SK-N-SH (cell line): ENCODE results near the gene ADAMTS19. TPM values are rescaled to one million over a fixed set of nuclear protein-coding genes. Genes with fewer than 3 reads are reported as not detected.

Experiments used
- CTCF ChIA-PET: fragments of 300-600, 350-600 bp; formaldehyde crosslinking; extraction: SDS; loops from one replicate; lab custom pipeline; 2021; lab: Yijun Ruan, JAX
- POLR2A ChIA-PET: fragments of 350-600 bp; sonication (Branson Sonifier 250); formaldehyde crosslinking; extraction: SDS; loops from one replicate; lab custom pipeline; 2020; ENCODE audit warnings: antibody characterized with exemption, inconsistent platforms; lab: Yijun Ruan, JAX
- DNase-seq: peaks from one replicate; pipeline ENCODE4 v3.0.0; 2012
- H2AFZ ChIP-seq: fragments of 200-600 bp; sonication (generic); 2 replicates; pipeline ENCODE4 v1.8.1; 2016; ENCODE audit warnings: antibody characterized with exemption, mild to moderate bottlenecking, low read depth
- H3F3A ChIP-seq: fragments of 200-600 bp; sonication (generic); replicated peaks from 2 replicates; pipeline ENCODE3; 2016; ENCODE audit warnings: antibody characterized with exemption, mild to moderate bottlenecking; ENCODE audit not compliant: insufficient read depth
- H3K27ac ChIP-seq, 2 experiments: fragments of 200-500 bp in 1 of 2; fragments of 200-600 bp in 1 of 2; sonication (Bioruptor generic) in 1 of 2; sonication (generic), shearing (Covaris generic) in 1 of 2; 2 replicates each; pipeline versions ENCODE4 v1.5.1 to v1.6.1; 2014 to 2016; ENCODE audit warnings: low read depth in 2 of 2, inconsistent platforms in 1 of 2, low read length in 1 of 2, mild to moderate bottlenecking in 1 of 2, mixed read lengths in 1 of 2
- H3K27me3 ChIP-seq: fragments of 200-600 bp; sonication (generic), shearing (Covaris generic); 2 replicates; pipeline ENCODE4 v1.6.1; 2016; ENCODE audit warnings: mixed run types; ENCODE audit not compliant: insufficient read depth
- H3K36me3 ChIP-seq, 2 experiments: fragments of 200-500 bp in 1 of 2; fragments of 200-600 bp in 1 of 2; sonication (Bioruptor generic) in 1 of 2; sonication (generic) in 1 of 2; replicated peaks in 1 of 2; 2 replicates each; pipeline versions ENCODE3 to v1.5.1; 2014 to 2016; ENCODE audit warnings: low read length in 1 of 2, mild to moderate bottlenecking in 1 of 2; ENCODE audit not compliant: insufficient read depth in 2 of 2, control insufficient read depth in 1 of 2
- H3K4me1 ChIP-seq, 2 experiments: fragments of 200-500 bp in 1 of 2; fragments of 200-600 bp in 1 of 2; sonication (Bioruptor generic) in 1 of 2; sonication (generic), shearing (Covaris generic) in 1 of 2; 2 replicates each; pipeline versions ENCODE4 v1.5.1 to v1.6.1; 2014 to 2016; ENCODE audit warnings: low read depth in 1 of 2, low read length in 1 of 2, mixed run types in 1 of 2; ENCODE audit not compliant: insufficient read depth in 2 of 2, control insufficient read depth in 1 of 2
- H3K4me2 ChIP-seq: fragments of 200-600 bp; sonication (generic), shearing (Covaris generic); 2 replicates; pipeline ENCODE4 v1.6.1; 2017; ENCODE audit warnings: mixed run types
- H3K4me3 ChIP-seq, 2 experiments: fragments of 200-500 bp in 1 of 2; fragments of 200-600 bp in 1 of 2; sonication (Bioruptor generic) in 1 of 2; sonication (generic), shearing (Covaris generic) in 1 of 2; 2 replicates each; pipeline versions ENCODE4 v1.5.1 to v1.8.1; 2014 to 2016; ENCODE audit warnings: low read depth in 2 of 2, inconsistent platforms in 1 of 2, low read length in 1 of 2, mild to moderate bottlenecking in 1 of 2, mixed read lengths in 1 of 2, moderate library complexity in 1 of 2
- H3K79me2 ChIP-seq: fragments of 200-600 bp; sonication (generic); 2 replicates; pipeline ENCODE4 v1.8.1; 2017; ENCODE audit warnings: mild to moderate bottlenecking; ENCODE audit not compliant: insufficient read depth
- H3K9ac ChIP-seq: fragments of 200-600 bp; sonication (generic); 2 replicates; pipeline ENCODE4 v1.6.1; 2017; ENCODE audit warnings: mixed run types
- H3K9me2 ChIP-seq: fragments of 200-600 bp; sonication (generic); 2 replicates; pipeline ENCODE4 v1.6.1; 2017; ENCODE audit warnings: mixed run types
- H3K9me3 ChIP-seq: fragments of 200-600 bp; sonication (generic); 2 replicates; pipeline ENCODE4 v1.6.1; 2017; ENCODE audit warnings: mixed run types, mild to moderate bottlenecking, moderate library complexity
- H4K20me1 ChIP-seq: fragments of 200-600 bp; sonication (generic); 2 replicates; pipeline ENCODE4 v1.6.1; 2017; ENCODE audit warnings: mild to moderate bottlenecking, mixed run types; ENCODE audit not compliant: insufficient read depth
- CHD2 ChIP-seq: fragments of 150-350 bp; IDR thresholded peaks from 2 replicates; pipeline ENCODE4 v1.6.1; 2018; ENCODE audit warnings: low read length; ENCODE audit not compliant: partially characterized antibody
- ELF1 ChIP-seq: IDR thresholded peaks from 2 replicates; pipeline ENCODE4 v1.4.0; 2012
- EP300 ChIP-seq, 2 experiments: IDR thresholded peaks; 2 replicates each; pipeline versions ENCODE4 v1.4.0 to v1.6.1; 2012; ENCODE audit warnings: borderline replicate concordance in 1 of 2, low read depth in 1 of 2, low read length in 1 of 2
- JUND ChIP-seq: IDR thresholded peaks from 2 replicates; pipeline ENCODE4 v1.4.0; 2012
- MAX ChIP-seq: IDR thresholded peaks from 2 replicates; pipeline ENCODE4 v1.4.0; 2012; ENCODE audit warnings: low read depth
- MEF2A ChIP-seq: IDR thresholded peaks from 2 replicates; pipeline ENCODE4 v1.4.0; 2012; ENCODE audit warnings: low read depth, borderline replicate concordance
- NRF1 ChIP-seq: IDR thresholded peaks from 2 replicates; pipeline ENCODE4 v1.6.1; 2012; ENCODE audit warnings: low read depth, mild to moderate bottlenecking, low read length
- RCOR1 ChIP-seq: fragments of 150-350 bp; IDR thresholded peaks from 2 replicates; pipeline ENCODE4 v1.6.1; 2017; ENCODE audit warnings: antibody characterized with exemption, low read length
- RFX5 ChIP-seq: IDR thresholded peaks from 2 replicates; pipeline ENCODE4 v1.6.1; 2012; ENCODE audit warnings: mild to moderate bottlenecking, improper control_type of control experiment, low read length
- SIN3A ChIP-seq: IDR thresholded peaks from 2 replicates; pipeline ENCODE4 v1.6.1; 2012; ENCODE audit warnings: low read depth, mild to moderate bottlenecking, low read length, moderate library complexity, borderline replicate concordance
- SMC3 ChIP-seq: IDR thresholded peaks from 2 replicates; pipeline ENCODE4 v1.6.1; 2012; ENCODE audit warnings: low read depth, low read length, improper control_type of control experiment
- TCF12 ChIP-seq: IDR thresholded peaks from 2 replicates; pipeline ENCODE4 v1.4.0; 2012
- TEAD4 ChIP-seq: IDR thresholded peaks from 2 replicates; pipeline ENCODE4 v1.4.0; 2012; ENCODE audit warnings: mild to moderate bottlenecking, borderline replicate concordance; ENCODE audit not compliant: insufficient read depth
- YY1 ChIP-seq: IDR thresholded peaks from 2 replicates; pipeline ENCODE4 v1.4.0; 2012; ENCODE audit warnings: low read depth, mild to moderate bottlenecking
- WGBS: methylation state at CpG from one replicate; pipeline ENCODE4 v1.1.6; 2017; ENCODE audit warnings: low lambda C conversion rate; 5-methylcytosine and 5-hydroxymethylcytosine counted together
- polyA plus RNA-seq, 3 experiments: library from polyadenylated mRNA; depleted of rRNA; stranded (reverse); fragments of >200 nt; gene quantifications; 2 replicates each; pipeline ENCODE4 v1.2.3, GENCODE V29; 2012
- TF ChIP-seq, protein P1 (sequence below): IDR thresholded peaks from 2 replicates; pipeline ENCODE4 v1.4.0; 2012; ENCODE audit warnings: low read depth, borderline replicate concordance

ADAMTS19 gene
- polyA plus RNA-seq, 1 of the 3 experiments (the other 2 are of a cell fraction), result 0.10 TPM

GRCh38 chr5:129672006-129672405, 211.9 kb downstream of the ADAMTS19 start:
- no peak for DNase-seq
- Histone ChIP-seq H3K9me3 (no peaks in the 10 kb centered on the region), H2AFZ (no peak overlapping the region), H3K4me1 (no peaks in the 10 kb centered on the region), H3K4me3 (no peak overlapping the region), H3F3A (no peaks in the 10 kb centered on the region), H3K4me2 (no peak overlapping the region), H3K36me3 (no peaks in the 10 kb centered on the region), H3K9ac (no peak overlapping the region), H4K20me1 (no peaks in the 10 kb centered on the region), H3K9me2 (no peaks in the 10 kb centered on the region), H3K27me3 (no peaks in the 10 kb centered on the region), H3K79me2 (no peaks in the 10 kb centered on the region), H3K27ac (no peak overlapping the region)
- 14% methylated on average over 2 of the region's 2 CpGs for WGBS
- ChIA-PET CTCF (no interaction called here), POLR2A (no interaction called here)
- TF ChIP-seq TEAD4 (no peak), MAX (no peak)

DNA sequence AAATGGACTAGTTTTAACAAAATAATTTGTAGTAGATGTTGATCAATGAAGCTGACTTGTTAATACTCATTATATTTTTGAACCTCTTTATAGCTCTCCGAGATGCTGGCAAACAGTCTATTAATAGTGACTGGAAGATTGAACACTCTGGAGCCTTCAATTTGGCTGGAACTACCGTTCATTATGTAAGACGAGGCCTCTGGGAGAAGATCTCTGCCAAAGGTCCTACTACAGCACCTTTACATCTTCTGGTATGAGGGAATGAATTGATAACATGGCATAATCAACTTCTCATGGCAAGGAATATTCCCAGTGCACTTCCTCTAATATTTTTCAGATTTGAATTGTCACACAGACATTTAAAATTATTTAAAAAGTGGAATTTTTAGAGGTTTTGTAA, 219.6 kb downstream of the ADAMTS19 start:
- Histone ChIP-seq H3K9me3 (no peaks in the 10 kb centered on the region), H3K9me2 (no peaks in the 10 kb centered on the region), H3K79me2 (no peaks in the 10 kb centered on the region), H3F3A (no peaks in the 10 kb centered on the region), H3K4me2 (no peak overlapping the region), H3K4me1 (no peaks in the 10 kb centered on the region), H3K27me3 (no peaks in the 10 kb centered on the region; the same call in 1 of the 2 replicates), H3K9ac (no peak overlapping the region), H3K4me3 (no peak overlapping the region), H3K27ac (no peak overlapping the region), H4K20me1 (no peaks in the 10 kb centered on the region), H3K36me3 (no peaks in the 10 kb centered on the region), H2AFZ (no peak overlapping the region)
- POLR2A ChIA-PET, result no interaction called here
- TF ChIP-seq RCOR1 (no peak), YY1 (no peak), SMC3 (no peak), JUND (no peak), MAX (no peak), TCF12 (no peak), SIN3A (no peak), CHD2 (no peak), RFX5 (no peak), ELF1 (no peak), MEF2A (no peak), EP300 (IDR thresholded peaks at IDR 0.05; ENCODE audit: borderline replicate concordance in 1 of 2, low read depth in 1 of 2, low read length in 1 of 2) (no peak), NRF1 (no peak)
- TF ChIP-seq, protein P1, sequence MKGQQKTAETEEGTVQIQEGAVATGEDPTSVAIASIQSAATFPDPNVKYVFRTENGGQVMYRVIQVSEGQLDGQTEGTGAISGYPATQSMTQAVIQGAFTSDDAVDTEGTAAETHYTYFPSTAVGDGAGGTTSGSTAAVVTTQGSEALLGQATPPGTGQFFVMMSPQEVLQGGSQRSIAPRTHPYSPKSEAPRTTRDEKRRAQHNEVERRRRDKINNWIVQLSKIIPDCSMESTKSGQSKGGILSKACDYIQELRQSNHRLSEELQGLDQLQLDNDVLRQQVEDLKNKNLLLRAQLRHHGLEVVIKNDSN, result no peak
- no peak for DNase-seq
- CTCF ChIA-PET, result interaction anchor here (0.8 to 1.0 kb wide), 2 partner anchors 11 to 15 kb away, joined by 3 read pairs; no protein-coding TSS in a partner anchor
- 3% methylated on average over 3 of the region's 3 CpGs for WGBS
